BJ (cell line): ENCODE results near the gene RABEPK. TPM values are rescaled to one million over a fixed set of nuclear protein-coding genes. Genes with fewer than 3 reads are reported as not detected.
A peak's percentile ranks its signal among the peaks of the same experiment; 100 is the strongest.
"Not testable (repeated sequence)": the region's sequence is repeated elsewhere in the genome, so short reads cannot be mapped to it uniquely, and the experiment has no call there.

Experiments used
- CTCF ChIA-PET: fragments of 350-600 bp; formaldehyde crosslinking; extraction: SDS; loops from one replicate; lab custom pipeline; 2021; ENCODE audit warnings: antibody characterized with exemption, inconsistent platforms; lab: Yijun Ruan, JAX
- POLR2A ChIA-PET: fragments of 300-600 bp; sonication (Branson Sonifier 250); formaldehyde crosslinking; extraction: SDS; loops from one replicate; lab custom pipeline; 2021; ENCODE audit warnings: antibody characterized with exemption; lab: Charles Lee
- DNase-seq: peaks from one replicate; pipeline ENCODE4 v3.0.0-alpha.2; 2011; ENCODE audit warnings: low read depth
- H3K27me3 ChIP-seq: 2 replicates; pipeline ENCODE4 v1.6.0; 2011; ENCODE audit warnings: low read length; ENCODE audit not compliant: control insufficient read depth, insufficient read depth
- H3K36me3 ChIP-seq: 2 replicates; pipeline ENCODE4 v1.5.1; 2011; ENCODE audit warnings: low read length; ENCODE audit not compliant: control insufficient read depth, insufficient read depth
- H3K4me3 ChIP-seq: 2 replicates; pipeline ENCODE4 v1.5.1; 2011; ENCODE audit warnings: low read depth, mild to moderate bottlenecking, control low read depth, low read length
- polyA plus RNA-seq: library from polyadenylated mRNA; depleted of rRNA; stranded (reverse); fragments of >200 nt; gene quantifications from 2 replicates; pipeline ENCODE4 v1.2.3, GENCODE V29; 2011
- TF ChIP-seq, protein P1 (sequence below): IDR thresholded peaks from 2 replicates; pipeline ENCODE4 v1.5.1; 2011; ENCODE audit warnings: low read depth, mild to moderate bottlenecking, control low read depth, inconsistent platforms, low read length, moderate library complexity; ENCODE audit not compliant: insufficient read depth

The RABEPK gene
- polyA plus RNA-seq, 1 experiment = 53.6 TPM

DNA sequence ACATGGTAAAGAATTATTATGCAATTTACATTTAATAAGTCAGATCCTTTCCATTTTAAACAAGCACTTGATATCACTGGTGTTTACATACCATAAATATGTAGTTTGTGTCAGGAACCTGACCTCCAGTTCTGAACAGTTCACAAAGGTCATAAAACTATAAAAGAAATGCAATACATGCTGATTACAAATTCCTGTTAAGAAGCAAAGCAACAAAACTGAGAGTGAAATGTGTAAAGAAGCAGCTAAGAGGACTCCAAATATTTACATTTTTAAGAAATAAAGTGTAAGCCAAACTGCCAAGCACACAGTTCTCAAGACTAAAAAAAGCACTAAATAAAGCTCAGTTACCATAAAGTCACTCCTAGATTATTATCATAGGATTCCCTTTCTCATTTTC lies 39.6 kb upstream of the RABEPK start:
- POLR2A ChIA-PET = interaction anchor here (0.6 kb wide), 1 partner anchor 503 kb away, joined by 3 read pairs; no protein-coding TSS in a partner anchor
- Histone ChIP-seq H3K27me3 (no peaks in the 10 kb centered on the region), H3K4me3 (no peak overlapping the region), H3K36me3 (no peaks in the 10 kb centered on the region)
- TF ChIP-seq, protein P1, sequence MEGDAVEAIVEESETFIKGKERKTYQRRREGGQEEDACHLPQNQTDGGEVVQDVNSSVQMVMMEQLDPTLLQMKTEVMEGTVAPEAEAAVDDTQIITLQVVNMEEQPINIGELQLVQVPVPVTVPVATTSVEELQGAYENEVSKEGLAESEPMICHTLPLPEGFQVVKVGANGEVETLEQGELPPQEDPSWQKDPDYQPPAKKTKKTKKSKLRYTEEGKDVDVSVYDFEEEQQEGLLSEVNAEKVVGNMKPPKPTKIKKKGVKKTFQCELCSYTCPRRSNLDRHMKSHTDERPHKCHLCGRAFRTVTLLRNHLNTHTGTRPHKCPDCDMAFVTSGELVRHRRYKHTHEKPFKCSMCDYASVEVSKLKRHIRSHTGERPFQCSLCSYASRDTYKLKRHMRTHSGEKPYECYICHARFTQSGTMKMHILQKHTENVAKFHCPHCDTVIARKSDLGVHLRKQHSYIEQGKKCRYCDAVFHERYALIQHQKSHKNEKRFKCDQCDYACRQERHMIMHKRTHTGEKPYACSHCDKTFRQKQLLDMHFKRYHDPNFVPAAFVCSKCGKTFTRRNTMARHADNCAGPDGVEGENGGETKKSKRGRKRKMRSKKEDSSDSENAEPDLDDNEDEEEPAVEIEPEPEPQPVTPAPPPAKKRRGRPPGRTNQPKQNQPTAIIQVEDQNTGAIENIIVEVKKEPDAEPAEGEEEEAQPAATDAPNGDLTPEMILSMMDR = no peak
- DNase-seq = no peak
- CTCF ChIA-PET = interaction anchor here (2.5 kb wide), 1 partner anchor 17 kb away, joined by 13 read pairs; the partner anchor contains the start of gene SCAI

DNA sequence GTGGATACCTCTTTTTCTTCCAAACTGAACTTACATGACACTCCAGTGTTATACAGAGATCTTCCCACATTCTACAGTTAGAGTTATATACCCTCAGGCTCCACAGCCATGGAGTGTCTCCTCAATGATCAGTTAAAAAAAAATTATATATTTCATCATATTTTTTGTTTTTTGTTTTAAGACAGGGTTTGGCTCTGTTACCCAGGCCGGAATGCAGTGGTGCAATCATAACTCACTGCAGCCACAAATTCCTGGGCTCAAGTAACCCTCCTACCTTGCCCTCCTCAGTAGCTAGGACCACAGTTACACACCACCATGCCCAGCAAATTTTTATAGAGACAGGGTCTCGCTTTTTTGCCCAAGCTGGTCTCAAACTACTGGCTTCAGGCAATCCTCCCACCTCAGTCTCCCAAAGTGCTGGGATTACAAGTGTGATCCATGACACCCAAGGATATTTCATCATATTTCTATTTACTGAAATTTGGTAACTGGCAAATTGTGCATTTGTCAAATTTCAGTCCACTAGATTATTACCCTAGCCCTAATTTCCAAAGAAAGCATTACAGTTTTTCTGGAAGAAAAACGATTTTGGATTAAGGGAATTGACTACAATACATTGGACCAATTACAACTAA lies 38.9 kb upstream of the RABEPK start:
- ChIA-PET POLR2A (interaction anchor here (0.6 kb wide), 1 partner anchor 503 kb away, joined by 3 read pairs; no protein-coding TSS in a partner anchor), CTCF (interaction anchor here (0.6 to 2.5 kb wide), 3 partner anchors 18 to 143 kb away, joined by 3 to 13 read pairs (median 3); partner anchors contain the start of gene SCAI)
- peak; percentile 31 for DNase-seq
- Histone ChIP-seq H3K36me3 (no peaks in the 10 kb centered on the region), H3K4me3 (no peak overlapping the region), H3K27me3 (no peaks in the 10 kb centered on the region)
- TF ChIP-seq, protein P1 = no peak

DNA sequence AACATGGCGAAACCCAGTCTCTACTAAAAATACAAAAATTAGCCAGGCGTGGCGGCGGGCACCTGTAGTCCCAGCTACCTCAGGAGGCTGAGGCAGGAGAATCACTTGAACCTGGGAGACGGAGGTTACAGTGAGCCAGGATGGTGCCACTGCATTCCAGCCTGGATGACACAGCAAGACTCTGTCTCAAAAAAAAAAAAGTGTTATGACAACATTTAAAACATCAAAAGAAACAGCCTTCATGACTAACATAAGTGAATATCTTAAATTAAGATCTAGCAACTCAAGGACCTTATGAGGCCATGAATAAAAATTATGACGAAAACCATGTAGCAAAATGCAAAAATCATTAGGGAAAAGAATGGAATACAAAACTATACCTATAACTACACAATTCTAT lies 37.5 kb upstream of the RABEPK start:
- H3K27me3 ChIP-seq, CTCF ChIA-PET, POLR2A ChIA-PET, H3K4me3 ChIP-seq, DNase-seq, H3K36me3 ChIP-seq: not testable (repeated sequence)

DNA sequence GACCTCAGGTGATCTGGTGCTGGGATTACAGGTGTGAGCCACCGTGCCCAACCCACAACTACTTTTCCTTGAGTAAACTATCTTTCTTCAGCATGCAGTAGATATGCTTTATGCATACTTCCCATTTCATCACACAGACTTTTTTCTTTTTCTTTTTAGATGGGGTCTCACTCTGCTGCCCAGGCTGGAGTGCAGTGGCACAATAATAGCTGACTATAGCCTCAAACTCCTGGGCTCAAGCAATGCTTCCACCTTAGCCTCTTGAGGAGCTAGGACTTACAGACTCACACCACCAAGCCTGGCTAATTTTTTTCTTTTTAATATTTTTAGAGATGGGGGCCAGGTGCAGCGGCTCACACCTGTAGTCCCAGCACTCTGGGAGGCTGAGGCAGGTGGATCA lies 33.6 kb upstream of the RABEPK start:
- ChIA-PET CTCF (interaction anchor here (0.9 kb wide), 1 partner anchor 37 kb away, joined by 4 read pairs; no protein-coding TSS in a partner anchor), POLR2A (no interaction called here)
- TF ChIP-seq, protein P1 = no peak
- H3K27me3 ChIP-seq = no peaks in the 10 kb centered on the region
- H3K36me3 ChIP-seq = no peaks in the 10 kb centered on the region; the same call in 1 of the 2 replicates
- no peak overlapping the region for H3K4me3 ChIP-seq
- no peak for DNase-seq

DNA sequence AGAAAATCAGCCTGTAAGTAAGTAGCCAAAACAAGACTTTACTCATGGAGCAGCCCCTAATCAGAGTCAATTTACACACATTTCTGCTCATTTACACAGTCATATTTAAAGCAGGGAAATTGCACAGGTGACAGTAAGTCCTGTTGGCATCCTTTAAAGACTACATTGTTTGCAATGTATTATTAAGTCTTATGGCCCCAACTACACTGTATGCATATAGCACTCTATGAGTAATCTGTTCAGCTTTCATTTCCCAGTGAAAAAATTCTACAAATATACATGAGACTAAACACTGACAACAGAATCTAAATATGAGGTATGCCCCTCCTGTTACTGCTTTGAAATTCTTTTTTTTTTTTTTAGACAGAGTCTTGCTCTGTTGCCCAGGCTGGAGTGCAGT lies 30.4 kb upstream of the RABEPK start:
- ChIA-PET CTCF (no interaction called here), POLR2A (interaction anchor here (0.7 kb wide), 1 partner anchor 134 kb away, joined by 3 read pairs; no protein-coding TSS in a partner anchor)
- DNase-seq = no peak
- no peak overlapping the region for H3K4me3 ChIP-seq
- H3K27me3 ChIP-seq = no peaks in the 10 kb centered on the region
- TF ChIP-seq, protein P1 = no peak
- peaks cover 1% of the 10 kb centered on the region for H3K36me3 ChIP-seq
